Large intestine (tissue), 3 donors: Measurements from ENCODE around the gene RAD50. TPM values are rescaled to one million over a fixed set of nuclear protein-coding genes. Genes with fewer than 3 reads are reported as not detected.

Experiments used
- DNase-seq, 2 donors: peaks; one replicate each; pipeline versions ENCODE4 v3.0.0 to v3.0.0-alpha.2; 2013
- H3K27ac ChIP-seq: one replicate; pipeline ENCODE4 v1.5.1; 2013; ENCODE audit warnings: low read length
- H3K27me3 ChIP-seq: 2 replicates; pipeline ENCODE4 v1.6.1; 2013; ENCODE audit warnings: low read length; ENCODE audit not compliant: control insufficient read depth, insufficient read depth
- H3K36me3 ChIP-seq: 2 replicates; pipeline ENCODE4 v1.6.1; 2013; ENCODE audit warnings: low read length; ENCODE audit not compliant: control insufficient read depth, insufficient read depth
- H3K4me1 ChIP-seq: one replicate; pipeline ENCODE4 v1.6.1; 2013; ENCODE audit warnings: low read length; ENCODE audit not compliant: control insufficient read depth, insufficient read depth
- H3K4me3 ChIP-seq: one replicate; pipeline ENCODE4 v1.5.1; 2013; ENCODE audit warnings: low read length
- H3K9me3 ChIP-seq: one replicate; pipeline ENCODE4 v1.6.1; 2013; ENCODE audit warnings: mild to moderate bottlenecking, low read depth, low read length, moderate library complexity; ENCODE audit not compliant: control insufficient read depth
- WGBS: methylation state at CpG from one replicate; pipeline ENCODE4 v1.1.5; 2013; ENCODE audit warnings: low lambda C conversion rate; ENCODE audit not compliant: insufficient coverage; 5-methylcytosine and 5-hydroxymethylcytosine counted together
- polyA plus RNA-seq: library from polyadenylated mRNA; unstranded; fragments of 120-200 nt; gene quantifications from one replicate; pipeline ENCODE4 v1.2.1, GENCODE V29; 2013

The RAD50 gene
- polyA plus RNA-seq, 1 donor = 31.1 TPM

- 100% methylated on average over 1 of the region's 10 CpGs for WGBS
- no peak overlapping the region for H3K27ac ChIP-seq
- no peaks in the 10 kb centered on the region for H3K9me3 ChIP-seq
- H3K4me1 ChIP-seq = peaks cover 52% of the 10 kb centered on the region
- no peak overlapping the region for H3K4me3 ChIP-seq
- H3K27me3 ChIP-seq = no peaks in the 10 kb centered on the region
- DNase-seq = no peak
- no peaks in the 10 kb centered on the region for H3K36me3 ChIP-seq
These were observed 110.5 kb downstream of the RAD50 start for GRCh38 chr5:132667309-132667708.

DNA sequence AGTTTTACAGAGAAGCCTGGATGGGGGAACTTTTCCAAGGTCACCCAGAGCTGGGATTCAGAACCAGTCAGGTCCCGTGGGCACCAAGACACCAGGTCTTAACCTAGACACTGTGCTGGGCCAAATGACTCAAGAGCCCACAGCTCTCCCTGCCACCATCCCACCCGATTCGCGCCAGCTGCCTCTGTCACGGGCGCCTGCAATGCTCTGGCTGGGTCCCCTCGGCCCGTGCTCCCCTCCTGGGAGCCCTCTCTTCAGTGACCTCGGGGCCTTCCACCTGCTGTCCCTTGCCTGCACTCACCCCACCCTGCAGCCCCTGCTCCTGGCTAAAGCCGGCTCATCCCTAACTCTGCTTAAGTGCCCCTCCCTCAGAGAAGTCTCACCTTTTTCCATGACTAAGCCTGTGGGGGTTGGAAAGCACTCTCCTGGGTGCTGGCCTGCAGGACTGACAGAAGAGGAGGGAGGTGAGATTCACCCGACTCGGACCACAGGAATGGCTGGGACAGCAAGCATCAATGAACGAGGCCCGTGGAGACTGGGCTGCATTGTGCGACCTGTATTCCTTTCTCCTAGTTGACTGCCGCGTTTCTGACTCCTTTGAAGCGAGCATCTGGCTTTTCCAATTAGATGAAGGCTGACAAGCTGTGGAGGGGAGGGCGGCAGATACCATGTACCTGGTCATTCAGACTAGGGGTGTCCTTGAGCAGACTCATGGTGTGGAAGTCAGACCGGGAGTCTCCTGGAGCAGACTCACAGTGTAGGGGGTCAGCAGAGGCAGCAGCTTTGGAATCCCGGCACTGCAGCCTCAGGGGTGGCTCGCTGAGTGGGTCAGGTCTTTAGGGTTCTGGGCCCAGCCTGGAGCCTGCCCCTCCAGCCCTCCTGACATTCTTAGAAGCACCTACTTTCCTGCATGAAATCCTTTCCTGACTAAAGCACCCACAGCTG lies 111.3 kb downstream of the RAD50 start:
- Histone ChIP-seq H3K27me3 (no peaks in the 10 kb centered on the region), H3K27ac (no peak overlapping the region), H3K9me3 (no peaks in the 10 kb centered on the region), H3K36me3 (no peaks in the 10 kb centered on the region), H3K4me1 (peaks cover 49% of the 10 kb centered on the region), H3K4me3 (no peak overlapping the region)
- WGBS = no CpG with 5 or more reads among the region's 22 CpGs
- no peak for DNase-seq

DNA sequence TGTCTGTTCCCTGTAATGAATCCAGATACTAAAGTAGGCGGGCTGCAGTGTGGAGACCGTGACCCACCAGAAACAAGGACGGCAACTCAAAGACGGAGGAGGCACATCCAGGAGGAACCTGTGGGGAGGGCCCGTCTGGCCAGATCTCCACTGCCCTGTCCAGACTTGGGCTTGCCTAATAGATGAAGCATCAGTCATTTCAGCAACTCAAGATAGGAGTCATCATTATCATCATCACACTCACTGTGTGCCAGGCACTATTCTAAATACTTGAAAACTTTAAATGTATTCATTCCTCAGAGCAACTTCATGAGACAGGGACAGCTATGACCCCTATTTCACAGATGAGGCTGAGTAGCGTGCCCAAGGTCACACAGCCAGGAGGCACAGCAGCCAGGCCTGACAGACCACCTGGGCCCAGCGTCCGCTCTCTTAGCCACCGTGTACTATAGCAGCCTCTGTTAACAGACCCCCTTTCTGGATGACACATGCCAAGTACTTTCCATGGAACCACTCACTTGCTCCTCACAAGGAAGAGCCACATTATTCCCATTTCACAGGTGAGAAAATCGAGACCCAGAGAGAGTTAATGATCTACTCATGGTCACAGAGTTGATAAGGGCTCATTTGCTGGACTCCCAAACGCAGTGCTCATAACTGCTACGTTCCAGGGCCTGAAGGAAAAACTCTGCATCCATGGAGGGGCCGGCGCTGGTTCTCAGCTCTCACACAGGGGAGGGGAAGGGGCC lies 112.1 kb downstream of the RAD50 start:
- DNase-seq = no peak
- no peak overlapping the region for H3K27ac ChIP-seq
- no peak overlapping the region for H3K4me3 ChIP-seq
- H3K27me3 ChIP-seq = no peaks in the 10 kb centered on the region
- 100% methylated on average over 2 of the region's 14 CpGs for WGBS
- H3K36me3 ChIP-seq = no peaks in the 10 kb centered on the region
- no peaks in the 10 kb centered on the region for H3K9me3 ChIP-seq
- H3K4me1 ChIP-seq = peaks cover 46% of the 10 kb centered on the region

GRCh38 chr5:132669455-132669820 lies 112.7 kb downstream of the RAD50 start:
- Histone ChIP-seq H3K27me3 (no peaks in the 10 kb centered on the region), H3K27ac (no peak overlapping the region), H3K9me3 (no peaks in the 10 kb centered on the region), H3K4me3 (no peak overlapping the region), H3K4me1 (peaks cover 40% of the 10 kb centered on the region), H3K36me3 (no peaks in the 10 kb centered on the region)
- WGBS = no CpG with 5 or more reads among the region's 7 CpGs
- no peak for DNase-seq

DNA sequence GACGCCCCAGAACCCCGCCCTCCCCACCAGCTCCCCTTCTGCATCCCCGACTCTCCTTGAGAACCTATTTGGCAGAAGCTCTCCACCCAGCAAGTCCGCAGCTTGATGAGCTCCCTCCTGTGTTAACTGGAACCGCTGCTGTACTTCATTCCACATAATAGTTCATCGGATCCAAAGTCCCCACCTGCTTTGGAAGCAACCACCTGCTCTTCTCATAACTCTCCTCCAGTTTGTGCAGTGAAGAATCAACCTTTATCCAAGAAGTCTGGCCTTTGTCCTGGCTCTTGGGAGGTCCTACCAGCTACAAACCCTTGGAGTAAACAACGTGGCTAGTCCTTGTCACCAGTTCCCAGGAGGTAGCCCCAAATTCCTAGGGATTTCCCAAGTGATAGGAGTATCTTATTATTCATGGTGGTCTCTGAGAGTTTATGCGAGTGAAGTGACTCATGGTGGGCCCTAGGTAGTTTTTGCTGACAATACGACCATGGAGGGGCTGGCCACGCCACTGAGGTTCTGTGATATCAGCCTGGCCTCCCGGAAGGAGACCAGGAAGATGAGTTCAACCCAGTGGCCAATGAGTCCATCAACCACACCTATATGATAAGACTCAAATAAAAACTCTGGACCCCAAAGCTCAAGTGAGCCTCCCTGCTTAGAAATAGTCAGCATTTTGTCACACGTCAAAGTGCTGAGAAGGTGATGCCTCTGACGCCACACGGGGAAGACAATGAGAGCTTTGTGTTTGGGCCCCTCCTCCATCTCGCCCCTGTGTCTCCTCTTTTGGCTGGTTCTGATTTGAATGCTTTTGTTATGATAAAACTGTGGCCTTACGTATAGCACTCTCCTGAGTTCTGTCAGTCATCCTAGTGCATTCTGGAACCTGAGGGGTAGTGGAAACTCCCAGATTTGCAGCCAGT lies 113.4 kb downstream of the RAD50 start:
- no peaks in the 10 kb centered on the region for H3K9me3 ChIP-seq
- DNase-seq = peak; percentile 61 to 83
- peak overlapping the region; percentile 24 for H3K27ac ChIP-seq
- H3K36me3 ChIP-seq = no peaks in the 10 kb centered on the region
- H3K4me3 ChIP-seq = no peak overlapping the region
- H3K27me3 ChIP-seq = no peaks in the 10 kb centered on the region
- H3K4me1 ChIP-seq = peaks cover 32% of the 10 kb centered on the region
- 28% methylated on average over 3 of the region's 16 CpGs for WGBS

DNA sequence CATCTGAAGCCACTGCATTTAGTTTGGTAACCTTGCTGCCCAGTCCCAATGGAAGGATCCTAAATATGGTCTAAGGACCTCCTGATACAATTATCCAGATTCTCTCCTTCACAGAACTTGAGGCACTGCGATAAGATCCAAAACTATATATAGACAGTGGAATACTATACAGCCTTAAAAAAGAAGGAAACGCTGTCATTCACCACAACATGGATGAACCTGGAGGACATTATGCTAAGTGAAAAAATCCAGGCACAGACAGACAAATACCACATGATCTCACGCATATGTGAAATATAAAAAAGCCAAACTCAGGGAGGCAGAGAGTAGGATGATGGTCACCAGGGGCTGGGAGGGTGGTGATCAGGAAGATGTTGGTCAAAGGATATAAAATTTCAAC lies 114.2 kb downstream of the RAD50 start:
- WGBS = no CpG with 5 or more reads among the region's 3 CpGs
- Histone ChIP-seq H3K27ac (no peak overlapping the region), H3K27me3 (no peaks in the 10 kb centered on the region)

GRCh38 chr5:132673488-132673887 lies 116.7 kb downstream of the RAD50 start:
- Histone ChIP-seq H3K27ac (no peak overlapping the region), H3K4me3 (no peak overlapping the region), H3K4me1 (peaks cover 20% of the 10 kb centered on the region), H3K27me3 (no peaks in the 10 kb centered on the region), H3K36me3 (no peaks in the 10 kb centered on the region), H3K9me3 (no peaks in the 10 kb centered on the region)
- DNase-seq = no peak
- 0% methylated on average over 1 of the region's 1 CpG for WGBS

More for the DNA sequence above, 114.2 kb downstream of the RAD50 start:
- H3K36me3 ChIP-seq = no peaks in the 10 kb centered on the region
- DNase-seq = no peak
- H3K4me3 ChIP-seq = no peak overlapping the region
- H3K9me3 ChIP-seq = no peaks in the 10 kb centered on the region
- H3K4me1 ChIP-seq = peaks cover 25% of the 10 kb centered on the region

- Histone ChIP-seq H3K4me1 (peaks cover 20% of the 10 kb centered on the region), H3K4me3 (no peak within 1 kb of the TSS), H3K27ac (no peak within 1 kb of the TSS), H3K9me3 (no peaks in the 10 kb centered on the region), H3K27me3 (no peaks in the 10 kb centered on the region), H3K36me3 (no peaks in the 10 kb centered on the region)
- DNase-seq = no peak
- no CpG with 5 or more reads among the region's 14 CpGs for WGBS
These were observed 117.3 kb downstream of the RAD50 start, which contains the start of gene IL4 for GRCh38 chr5:132673939-132674630. IL4 (plus strand) TSS chr5:132673989; CDS start chr5:132674051, 62 bp downstream.

DNA sequence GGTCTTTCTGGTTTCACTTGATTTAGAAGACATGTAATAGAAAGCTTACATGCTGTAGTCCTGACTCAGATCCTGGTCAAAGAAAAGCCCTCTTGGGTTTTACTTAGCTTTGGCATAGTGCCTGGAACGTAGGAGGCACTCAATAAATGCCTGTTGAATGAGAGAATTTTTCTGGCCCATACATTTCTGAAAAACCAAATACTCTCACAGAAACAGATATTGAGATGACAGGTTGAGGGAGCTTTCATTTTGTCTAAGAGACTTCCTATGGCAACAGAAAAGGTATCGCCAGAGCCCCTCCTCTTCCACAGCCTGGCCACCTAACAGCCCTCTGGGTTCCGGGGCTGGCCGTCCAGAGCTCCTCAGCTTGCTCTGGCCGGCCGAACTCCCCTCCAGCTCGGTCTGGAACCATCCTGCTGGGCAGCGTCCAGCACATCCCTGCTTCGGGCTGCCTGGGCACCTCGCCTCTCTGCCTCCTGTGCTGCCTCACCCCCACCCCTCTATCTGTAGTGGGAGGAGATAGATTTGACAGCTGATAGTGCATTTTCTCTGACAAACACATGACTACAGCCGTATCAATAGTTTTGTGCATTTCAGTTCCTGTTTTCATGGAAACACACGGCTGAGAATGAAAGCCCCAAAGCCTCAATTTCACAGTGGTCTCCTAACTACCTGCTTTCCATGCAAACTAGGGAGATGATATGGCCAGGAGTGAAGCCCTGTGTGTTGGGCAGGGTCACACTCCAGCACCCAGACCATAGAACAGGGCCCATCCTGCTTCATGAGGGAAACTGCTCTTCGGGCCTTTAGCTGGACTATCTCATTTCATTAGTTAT lies 118.1 kb downstream of the RAD50 start:
- DNase-seq = no peak
- Histone ChIP-seq H3K9me3 (no peaks in the 10 kb centered on the region), H3K4me1 (peaks cover 13% of the 10 kb centered on the region), H3K36me3 (no peaks in the 10 kb centered on the region), H3K27me3 (no peaks in the 10 kb centered on the region), H3K4me3 (no peak overlapping the region), H3K27ac (no peak overlapping the region)
- no CpG with 5 or more reads among the region's 13 CpGs for WGBS
